PC-9 (cell line): ENCODE data around the gene MSMO1. TPM values are rescaled to one million over a fixed set of nuclear protein-coding genes. Genes with fewer than 3 reads are reported as not detected.

ENCODE experiments used
- BruUV-seq: library from RNA; stranded (reverse); fragments of 400-500 nt; replicated peaks from 2 replicates; lab custom pipeline; 2021; lab: Mats Ljungman, UMichigan
- CTCF ChIA-PET: fragments of 300-600 bp; sonication (Branson Sonifier 250); formaldehyde crosslinking; loops from one replicate; lab custom pipeline; 2022; ENCODE audit warnings: antibody characterized with exemption; lab: Charles Lee
- POLR2A ChIA-PET: fragments of 300-600 bp; sonication (Branson Sonifier 250); formaldehyde crosslinking; loops from one replicate; lab custom pipeline; 2022; ENCODE audit warnings: antibody characterized with exemption; ENCODE audit not compliant: unreplicated experiment; lab: Charles Lee
- DNase-seq, 2 experiments: peaks; one replicate each; pipeline versions ENCODE4 v3.0.0 to v3.0.0-alpha.2; 2015 to 2022; ENCODE audit warnings: mixed read lengths in 1 of 2
- H2AFZ ChIP-seq: fragments of 200-600 bp; sonication (generic); 2 replicates; pipeline ENCODE4 v1.8.1; 2017; ENCODE audit warnings: antibody characterized with exemption
- H3F3A ChIP-seq: fragments of 200-600 bp; sonication (generic); 2 replicates; pipeline ENCODE4 v1.8.1; 2017; ENCODE audit warnings: antibody characterized with exemption, mild to moderate bottlenecking, low read depth; ENCODE audit not compliant: insufficient read depth
- H3K27ac ChIP-seq: fragments of 200-600 bp; sonication (generic); 2 replicates; pipeline ENCODE4 v1.6.1; 2016; ENCODE audit warnings: mixed run types
- H3K27me3 ChIP-seq: fragments of 200-600 bp; sonication (generic); 2 replicates; pipeline ENCODE4 v1.6.1; 2016; ENCODE audit warnings: low read depth, mixed run types; ENCODE audit not compliant: insufficient read depth
- H3K36me3 ChIP-seq: fragments of 200-600 bp; sonication (generic); 2 replicates; pipeline ENCODE4 v1.6.1; 2016; ENCODE audit warnings: low read depth, mixed run types
- H3K4me1 ChIP-seq: fragments of 200-600 bp; sonication (generic); replicated peaks from 2 replicates; pipeline ENCODE4 v1.6.1; 2016; ENCODE audit warnings: mixed run types; ENCODE audit not compliant: insufficient read depth
- H3K4me2 ChIP-seq: fragments of 200-600 bp; sonication (generic); 2 replicates; pipeline ENCODE4 v1.6.1; 2017; ENCODE audit warnings: mixed run types
- H3K4me3 ChIP-seq: fragments of 200-600 bp; sonication (generic); 2 replicates; pipeline ENCODE4 v1.6.1; 2016; ENCODE audit warnings: mixed run types
- H3K79me2 ChIP-seq: fragments of 200-600 bp; sonication (generic); 2 replicates; pipeline ENCODE4 v1.6.1; 2017; ENCODE audit warnings: low read depth, mixed run types
- H3K9me2 ChIP-seq: fragments of 200-600 bp; sonication (generic); 2 replicates; pipeline ENCODE4 v1.8.1; 2017; ENCODE audit warnings: mild to moderate bottlenecking; ENCODE audit not compliant: insufficient read depth
- H3K9me3 ChIP-seq: fragments of 200-600 bp; sonication (generic); 2 replicates; pipeline ENCODE4 v1.8.1; 2016; ENCODE audit warnings: low read depth; ENCODE audit not compliant: insufficient read depth
- H4K20me1 ChIP-seq: fragments of 200-600 bp; sonication (generic); 2 replicates; pipeline ENCODE4 v1.8.1; 2017; ENCODE audit not compliant: insufficient read depth
- CTCF ChIP-seq: fragments of 200-600 bp; sonication (generic); conservative IDR thresholded peaks from 2 replicates; pipeline ENCODE4 v1.6.1; 2017; ENCODE audit warnings: mixed run types, antibody characterized with exemption, mild to moderate bottlenecking, moderate library complexity
- EZH2 ChIP-seq: fragments of 200-600 bp; sonication (generic); IDR thresholded peaks from 2 replicates; pipeline ENCODE4 v1.8.0; 2017; ENCODE audit warnings: antibody characterized with exemption, low read depth
- intact Hi-C: fragments of 100-400 bp; cut with micrococcal nuclease; formaldehyde crosslinking; loops from one replicate; pipeline ENCODE4 v1.10.0; 2022; ENCODE audit not compliant: unreplicated experiment
- total RNA-seq: library from RNA; stranded (reverse); gene quantifications from 2 replicates; pipeline ENCODE4 v1.2.3, GENCODE V29; 2021

Gene MSMO1
- total RNA-seq, 1 experiment from 2014 or later = 117 TPM

GRCh38 chr4:165381821-165382373 is 54.4 kb downstream of the MSMO1 start:
- ChIA-PET CTCF (no interaction called here), POLR2A (no interaction called here)
- BruUV-seq = no TSS peak

GRCh38 chr4:165382640-165383039 is 55.2 kb downstream of the MSMO1 start:
- H3K36me3 ChIP-seq = no peaks in the 10 kb centered on the region
- H3K27me3 ChIP-seq = no peaks in the 10 kb centered on the region
- no peaks in the 10 kb centered on the region for H3K9me3 ChIP-seq
- ChIA-PET CTCF (no interaction called here), POLR2A (no interaction called here)
- H3K9me2 ChIP-seq = no peaks in the 10 kb centered on the region
- TF ChIP-seq EZH2 (no peak), CTCF (no peak)
- H3K27ac ChIP-seq = no peak overlapping the region
- intact Hi-C loops = no loop called here
- no peaks in the 10 kb centered on the region for H4K20me1 ChIP-seq
- H2AFZ ChIP-seq = no peak overlapping the region
- no peak for DNase-seq
- no peak overlapping the region for H3K4me2 ChIP-seq
- no TSS peak for BruUV-seq
- no peaks in the 10 kb centered on the region for H3K4me1 ChIP-seq
- H3F3A ChIP-seq = no peaks in the 10 kb centered on the region
- H3K4me3 ChIP-seq = no peak overlapping the region
- no peaks in the 10 kb centered on the region for H3K79me2 ChIP-seq

More at GRCh38 chr4:165381821-165382373, 54.4 kb downstream of the MSMO1 start:
- H3K27me3 ChIP-seq = no peaks in the 10 kb centered on the region
- H3K79me2 ChIP-seq = no peaks in the 10 kb centered on the region
- no peak overlapping the region for H3K4me3 ChIP-seq
- intact Hi-C loops = no loop called here
- no peak overlapping the region for H2AFZ ChIP-seq
- TF ChIP-seq CTCF = no peak
- TF ChIP-seq EZH2 = no peak
- no peak overlapping the region for H3K27ac ChIP-seq
- no peaks in the 10 kb centered on the region for H3K4me1 ChIP-seq
- no peaks in the 10 kb centered on the region for H3K9me3 ChIP-seq
- no peaks in the 10 kb centered on the region for H3F3A ChIP-seq
- no peaks in the 10 kb centered on the region for H4K20me1 ChIP-seq
- H3K36me3 ChIP-seq = no peaks in the 10 kb centered on the region
- no peak overlapping the region for H3K4me2 ChIP-seq
- H3K9me2 ChIP-seq = no peaks in the 10 kb centered on the region
- DNase-seq = no peak

- TF ChIP-seq EZH2 (no peak), CTCF (no peak)
- POLR2A ChIA-PET = no interaction called here
- DNase-seq = no peak
- Histone ChIP-seq H3K9me3 (no peaks in the 10 kb centered on the region), H3K4me3 (no peak overlapping the region), H3K79me2 (no peaks in the 10 kb centered on the region), H3K27ac (no peak overlapping the region), H3K4me1 (no peaks in the 10 kb centered on the region), H3K4me2 (no peak overlapping the region), H2AFZ (no peak overlapping the region), H3K36me3 (no peaks in the 10 kb centered on the region), H4K20me1 (no peaks in the 10 kb centered on the region), H3K9me2 (no peaks in the 10 kb centered on the region), H3K27me3 (no peaks in the 10 kb centered on the region), H3F3A (no peaks in the 10 kb centered on the region)
- BruUV-seq = no TSS peak
- intact Hi-C loops = no loop called here
- CTCF ChIA-PET = no interaction called here
Measured at GRCh38 chr4:165383591-165384073, 56.2 kb downstream of the MSMO1 start.
